Non-pigmented ciliary epithelial cell (primary cell): ENCODE results near the gene ATP2C1.
"Not testable (repeated sequence)": the region's sequence is repeated elsewhere in the genome, so short reads cannot be mapped to it uniquely, and the experiment has no call there.

Experiments used
- DNase-seq: peaks from one replicate; pipeline ENCODE4 v3.0.0-alpha.2; 2010; ENCODE audit warnings: low read depth

The ATP2C1 gene

GRCh38 chr3:131042271-131042985, 148.5 kb downstream of the ATP2C1 start:
- DNase-seq, result not testable (repeated sequence)

GRCh38 chr3:131047582-131047981, 153.7 kb downstream of the ATP2C1 start:
- no peak for DNase-seq

GRCh38 chr3:131048030-131048429, 154.1 kb downstream of the ATP2C1 start:
- no peak for DNase-seq

- DNase-seq, result no peak
Observed at GRCh38 chr3:131050001-131050400, 156.1 kb downstream of the ATP2C1 start.

- DNase-seq, result no peak
Observed at GRCh38 chr3:131053043-131053859, 159.4 kb downstream of the ATP2C1 start.
